Common myeloid progenitor, CD34-positive (primary cell): ENCODE results near the gene ONECUT1. TPM values are rescaled to one million over a fixed set of nuclear protein-coding genes. Genes with fewer than 3 reads are reported as not detected.
"Not testable (repeated sequence)": the region's sequence is repeated elsewhere in the genome, so short reads cannot be mapped to it uniquely, and the experiment has no call there.

Experiments
- CTCF ChIA-PET: fragments of 350-600 bp; sonication (Branson Sonifier 250); formaldehyde crosslinking; loops from one replicate; lab custom pipeline; 2021; ENCODE audit warnings: antibody characterized with exemption; lab: Charles Lee
- POLR2A ChIA-PET: fragments of 350-600 bp; sonication (Branson Sonifier 250); formaldehyde crosslinking; loops from one replicate; lab custom pipeline; 2021; ENCODE audit warnings: antibody characterized with exemption; lab: Charles Lee
- DNase-seq, 3 donors: peaks; one replicate each; pipeline versions ENCODE4 v3.0.0 to v3.0.0-alpha.2; 2013
- H3K27ac ChIP-seq, 2 experiments: 1 replicate in 1 of 2; 2 replicates in 1 of 2; pipeline ENCODE4 v1.7.0; 2013; ENCODE audit warnings: inconsistent platforms in 2 of 2, low read length in 2 of 2, mild to moderate bottlenecking in 2 of 2, low read depth in 1 of 2, moderate library complexity in 1 of 2; ENCODE audit not compliant: severe bottlenecking in 2 of 2, insufficient read depth in 1 of 2, poor library complexity in 1 of 2
- H3K27me3 ChIP-seq, 5 experiments: replicated peaks in 2 of 5; 1 replicate in 3 of 5; 2 replicates in 2 of 5; pipeline versions ENCODE4 v1.6.1 to v1.7.0; 2013; ENCODE audit warnings: low read length in 4 of 5, mild to moderate bottlenecking in 2 of 5, moderate library complexity in 2 of 5, inconsistent platforms in 1 of 5; ENCODE audit not compliant: insufficient read depth in 5 of 5, control insufficient read depth in 4 of 5
- H3K36me3 ChIP-seq, 4 experiments: 1 replicate in 2 of 4; 2 replicates in 2 of 4; pipeline versions ENCODE4 v1.6.1 to v1.7.0; 2013; ENCODE audit warnings: low read length in 3 of 4, control low read depth in 1 of 4, mild to moderate bottlenecking in 1 of 4; ENCODE audit not compliant: control insufficient read depth in 4 of 4, insufficient read depth in 4 of 4
- H3K4me1 ChIP-seq, 4 experiments: 1 replicate in 3 of 4; 2 replicates in 1 of 4; pipeline versions ENCODE4 v1.6.1 to v1.7.1; 2013; ENCODE audit warnings: low read length in 3 of 4, mild to moderate bottlenecking in 3 of 4, control low read depth in 1 of 4, inconsistent platforms in 1 of 4, moderate library complexity in 1 of 4; ENCODE audit not compliant: control insufficient read depth in 4 of 4, insufficient read depth in 4 of 4; ENCODE audit errors: control extremely low read depth in 1 of 4
- H3K4me3 ChIP-seq, 7 experiments: 1 replicate in 4 of 7; 2 replicates in 3 of 7; pipeline versions ENCODE4 v1.5.1 to v1.7.0; 2013; ENCODE audit warnings: mild to moderate bottlenecking in 7 of 7, low read length in 6 of 7, moderate library complexity in 6 of 7, inconsistent platforms in 2 of 7, low read depth in 2 of 7, control low read depth in 1 of 7; ENCODE audit not compliant: insufficient read depth in 4 of 7, control insufficient read depth in 1 of 7; ENCODE audit errors: extremely low read depth in 1 of 7
- H3K9me3 ChIP-seq, 5 experiments: 1 replicate in 4 of 5; 2 replicates in 1 of 5; pipeline versions ENCODE4 v1.6.1 to v1.7.1; 2013; ENCODE audit warnings: low read length in 4 of 5, mild to moderate bottlenecking in 2 of 5, inconsistent platforms in 1 of 5, low read depth in 1 of 5, moderate library complexity in 1 of 5; ENCODE audit not compliant: control insufficient read depth in 4 of 5, insufficient read depth in 2 of 5; ENCODE audit errors: control extremely low read depth in 1 of 5
- WGBS: methylation state at CpG from one replicate; pipeline ENCODE4 v1.1.5; 2013; ENCODE audit not compliant: insufficient coverage; 5-methylcytosine and 5-hydroxymethylcytosine counted together
- polyA plus RNA-seq: library from polyadenylated mRNA; unstranded; fragments of 120-200 nt; gene quantifications from one replicate; pipeline ENCODE4 v1.2.1, GENCODE V29; 2013

ONECUT1 gene
- polyA plus RNA-seq: not detected

GRCh38 chr15:52790169-52790708 lies at the start of gene ONECUT1:
TSS of gene ONECUT1 (minus strand) at chr15:52790336. CDS start at chr15:52789884, 452 bp downstream.
- Histone ChIP-seq H3K4me1 (peaks cover 0 to 44% (median 26%) of the 10 kb centered on the region in 4 experiments), H3K27me3 (peaks cover 8 to 99% (median 57%) of the 10 kb centered on the region in 5 experiments), H3K4me3 (peak within 1 kb of the TSS; percentile 17 to 71 (median 58)), H3K9me3 (peaks cover 0 to 6% (median 2%) of the 10 kb centered on the region in 5 experiments), H3K36me3 (no peaks in the 10 kb centered on the region), H3K27ac (no peak within 1 kb of the TSS)
- peak in 2 of 3 donors; percentile 51 for DNase-seq
- POLR2A ChIA-PET: no interaction called here
- CTCF ChIA-PET: interaction anchor here (1.0 to 1.1 kb wide), 2 partner anchors 9 to 12 kb away, joined by 3 read pairs; no protein-coding TSS in a partner anchor
- WGBS: 0% methylated on average over 46 of the region's 64 CpGs

GRCh38 chr15:52834379-52834778 lies 44.2 kb upstream of the ONECUT1 start:
- WGBS: 85% methylated on average over 3 of the region's 3 CpGs
- Histone ChIP-seq H3K4me1 (no peaks in the 10 kb centered on the region), H3K27ac (no peak overlapping the region), H3K36me3 (no peaks in the 10 kb centered on the region), H3K27me3 (peaks cover 0 to 8% (median 4%) of the 10 kb centered on the region in 5 experiments), H3K9me3 (peaks cover 0 to 2% (median 0%) of the 10 kb centered on the region in 5 experiments), H3K4me3 (no peak overlapping the region)
- CTCF ChIA-PET: no interaction called here
- DNase-seq: no peak
- POLR2A ChIA-PET: no interaction called here

- H3K9me3 ChIP-seq, H3K4me3 ChIP-seq, H3K27me3 ChIP-seq, H3K36me3 ChIP-seq, H3K27ac ChIP-seq, H3K4me1 ChIP-seq, POLR2A ChIA-PET, DNase-seq: not testable (repeated sequence)
- WGBS: 89% methylated on average over 11 of the region's 14 CpGs
- CTCF ChIA-PET: interaction anchor here (0.7 to 1.0 kb wide), 2 partner anchors 20 to 701 kb away, joined by 3 to 4 read pairs; no protein-coding TSS in a partner anchor
These were observed 34.2 kb upstream of the ONECUT1 start for GRCh38 chr15:52824169-52824942.

- H3K27me3 ChIP-seq: peaks cover 0 to 14% (median 2%) of the 10 kb centered on the region in 5 experiments
- POLR2A ChIA-PET: no interaction called here
- no peak overlapping the region for H3K4me3 ChIP-seq
- no peak overlapping the region for H3K27ac ChIP-seq
- DNase-seq: no peak
- no peaks in the 10 kb centered on the region for H3K36me3 ChIP-seq
- CTCF ChIA-PET: no interaction called here
- H3K9me3 ChIP-seq: no peaks in the 10 kb centered on the region
- 89% methylated on average over 1 of the region's 2 CpGs for WGBS
- H3K4me1 ChIP-seq: no peaks in the 10 kb centered on the region
These were observed 32.3 kb upstream of the ONECUT1 start for GRCh38 chr15:52822475-52822874.

GRCh38 chr15:52819253-52819652 lies 29.1 kb upstream of the ONECUT1 start:
- Histone ChIP-seq H3K9me3 (peaks cover 0 to 2% (median 0%) of the 10 kb centered on the region in 5 experiments), H3K36me3 (no peaks in the 10 kb centered on the region), H3K27ac (no peak overlapping the region), H3K4me1 (no peaks in the 10 kb centered on the region), H3K27me3 (peaks cover 2 to 24% (median 3%) of the 10 kb centered on the region in 5 experiments), H3K4me3 (no peak overlapping the region)
- WGBS: 93% methylated on average over 3 of the region's 4 CpGs
- ChIA-PET CTCF (no interaction called here), POLR2A (no interaction called here)
- no peak for DNase-seq

- H3K4me1 ChIP-seq, H3K9me3 ChIP-seq, POLR2A ChIA-PET, DNase-seq, CTCF ChIA-PET, H3K27ac ChIP-seq, H3K36me3 ChIP-seq, H3K4me3 ChIP-seq: not testable (repeated sequence)
- no CpG with 5 or more reads among the region's 1 CpG for WGBS
- H3K27me3 ChIP-seq: peaks cover 8 to 44% (median 10%) of the 10 kb centered on the region in 5 experiments
These were observed 25.8 kb upstream of the ONECUT1 start for GRCh38 chr15:52815899-52816298.

- no peak overlapping the region for H3K4me3 ChIP-seq
- H3K27me3 ChIP-seq: peaks cover 29 to 85% (median 39%) of the 10 kb centered on the region in 5 experiments
- H3K9me3 ChIP-seq: no peaks in the 10 kb centered on the region
- POLR2A ChIA-PET: no interaction called here
- no peak for DNase-seq
- CTCF ChIA-PET: interaction anchor here (1.3 kb wide), 2 partner anchors 9 to 29 kb away, joined by 4 to 5 read pairs; no protein-coding TSS in a partner anchor
- H3K36me3 ChIP-seq: no peaks in the 10 kb centered on the region
- H3K27ac ChIP-seq: no peak overlapping the region
- WGBS: no CpG with 5 or more reads among the region's 2 CpGs
- H3K4me1 ChIP-seq: peaks cover 0 to 19% (median 15%) of the 10 kb centered on the region in 4 experiments
These were observed 18.9 kb upstream of the ONECUT1 start for GRCh38 chr15:52808996-52809395.
